Nephron progenitor cell (in vitro differentiated cells): ENCODE measurements around the gene KCND2.

Source experiments
- DNase-seq: peaks from one replicate; pipeline ENCODE4 v3.0.0; 2021
- H3K27ac Mint-ChIP-seq: 2 replicates; pipeline ENCODE4 v1.8.0; 2021; ENCODE audit warnings: mild to moderate bottlenecking, moderate library complexity, mixed read lengths
- H3K27me3 Mint-ChIP-seq: 2 replicates; pipeline ENCODE4 v1.8.0; 2021; ENCODE audit warnings: mild to moderate bottlenecking, low read depth, mixed read lengths; ENCODE audit not compliant: poor library complexity
- H3K36me3 Mint-ChIP-seq: 2 replicates; pipeline ENCODE4 v1.8.0; 2021; ENCODE audit warnings: low read depth, mixed read lengths
- H3K4me1 Mint-ChIP-seq: 2 replicates; pipeline ENCODE4 v1.8.0; 2021; ENCODE audit warnings: mixed read lengths
- H3K4me3 Mint-ChIP-seq: 2 replicates; pipeline ENCODE4 v1.8.0; 2021; ENCODE audit warnings: mild to moderate bottlenecking, moderate library complexity, mixed read lengths
- H3K9me3 Mint-ChIP-seq: 2 replicates; pipeline ENCODE4 v1.8.0; 2021; ENCODE audit warnings: mild to moderate bottlenecking, moderate library complexity, mixed read lengths
- CTCF ChIP-seq: fragments of 200-600 bp; sonication (generic); IDR thresholded peaks from 2 replicates; pipeline ENCODE4 v1.5.0; 2021; ENCODE audit warnings: antibody characterized with exemption

Gene KCND2

DNA sequence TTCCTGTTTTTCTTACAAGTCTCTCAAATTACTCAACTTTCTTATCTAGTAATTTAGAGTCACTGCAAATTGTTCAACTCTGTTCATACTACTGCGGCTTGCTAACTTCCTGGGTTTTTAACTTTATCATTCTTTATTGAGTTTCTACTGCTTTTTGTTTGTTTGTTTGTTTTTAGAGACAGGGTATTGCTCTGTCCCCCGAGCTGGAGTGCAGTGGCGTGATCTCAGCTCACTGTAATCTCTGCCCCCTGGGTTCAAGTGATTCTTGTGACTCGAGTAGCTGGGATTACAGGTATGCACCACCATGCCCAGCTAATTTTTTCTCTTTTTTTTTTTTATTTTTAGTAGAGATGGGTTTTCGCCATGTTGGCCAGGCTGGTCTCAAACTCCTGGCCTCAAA lies 402.1 kb downstream of the KCND2 start:
- no peak for DNase-seq
- Mint-ChIP-seq H3K36me3 (no peaks in the 10 kb centered on the region), H3K9me3 (no peaks in the 10 kb centered on the region), H3K4me3 (no peak overlapping the region), H3K27ac (no peak overlapping the region), H3K27me3 (peaks cover 3% of the 10 kb centered on the region), H3K4me1 (peaks cover 8% of the 10 kb centered on the region)
- no peak for TF ChIP-seq CTCF

GRCh38 chr7:120677535-120677934 lies 404.6 kb downstream of the KCND2 start:
- H3K27me3 Mint-ChIP-seq = peaks cover 3% of the 10 kb centered on the region
- H3K4me1 Mint-ChIP-seq = peaks cover 16% of the 10 kb centered on the region
- TF ChIP-seq CTCF = no peak
- H3K27ac Mint-ChIP-seq = no peak overlapping the region
- H3K36me3 Mint-ChIP-seq = no peaks in the 10 kb centered on the region
- H3K4me3 Mint-ChIP-seq = no peak overlapping the region
- H3K9me3 Mint-ChIP-seq = no peaks in the 10 kb centered on the region
- DNase-seq = no peak

GRCh38 chr7:120680985-120681384 lies 408.0 kb downstream of the KCND2 start:
- H3K9me3 Mint-ChIP-seq = no peaks in the 10 kb centered on the region
- H3K27ac Mint-ChIP-seq = peak overlapping the region; percentile 70
- peaks cover 3% of the 10 kb centered on the region for H3K27me3 Mint-ChIP-seq
- TF ChIP-seq CTCF = no peak
- H3K4me3 Mint-ChIP-seq = no peak overlapping the region
- DNase-seq = no peak
- H3K36me3 Mint-ChIP-seq = no peaks in the 10 kb centered on the region
- peaks cover 20% of the 10 kb centered on the region for H3K4me1 Mint-ChIP-seq

DNA sequence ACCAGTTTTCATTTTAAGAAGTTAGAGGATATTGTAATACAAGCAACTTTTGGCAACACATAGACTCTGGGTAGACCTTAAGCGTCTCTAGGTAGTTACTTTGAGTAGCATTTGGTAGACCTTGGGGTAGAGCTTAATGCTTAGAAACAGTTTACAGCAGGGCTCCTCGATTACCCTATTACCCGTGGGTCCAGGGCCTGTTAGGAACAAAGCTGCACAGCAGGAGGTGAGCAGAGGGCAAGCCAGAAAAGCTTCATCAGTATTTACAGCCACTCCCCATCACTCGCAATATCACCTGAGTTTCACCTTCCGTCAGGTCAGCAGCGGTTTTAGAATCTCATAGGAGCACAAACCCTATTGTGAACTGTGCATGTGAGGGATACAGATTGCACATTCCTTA lies 411.5 kb downstream of the KCND2 start:
- DNase-seq = no peak
- H3K9me3 Mint-ChIP-seq = no peaks in the 10 kb centered on the region
- no peaks in the 10 kb centered on the region for H3K36me3 Mint-ChIP-seq
- H3K4me1 Mint-ChIP-seq = peaks cover 42% of the 10 kb centered on the region
- no peak overlapping the region for H3K4me3 Mint-ChIP-seq
- H3K27ac Mint-ChIP-seq = peak overlapping the region; percentile 78
- TF ChIP-seq CTCF = no peak
- peaks cover 7% of the 10 kb centered on the region for H3K27me3 Mint-ChIP-seq

DNA sequence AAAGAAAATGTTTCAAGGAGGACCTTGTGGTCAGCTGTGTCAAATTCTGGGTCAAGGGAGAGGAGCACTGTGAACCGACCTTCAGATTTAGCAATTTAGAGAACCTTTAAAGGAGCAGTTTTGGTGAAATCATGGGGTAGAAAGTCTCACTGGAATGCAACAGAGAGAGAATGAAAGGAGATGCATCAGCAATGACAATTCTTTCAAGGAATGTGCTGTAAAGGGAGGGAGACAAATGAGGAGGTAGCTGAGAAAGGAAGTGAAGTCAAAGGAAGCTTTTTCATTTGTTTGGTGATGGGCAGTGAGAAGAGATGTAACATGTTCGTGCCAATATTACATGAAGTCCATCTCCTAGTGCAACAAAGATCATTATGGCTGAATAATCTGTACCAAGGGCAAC lies 418.9 kb downstream of the KCND2 start:
- H3K9me3 Mint-ChIP-seq = no peaks in the 10 kb centered on the region
- no peak for TF ChIP-seq CTCF
- H3K27ac Mint-ChIP-seq = no peak overlapping the region
- H3K4me1 Mint-ChIP-seq = peaks cover 42% of the 10 kb centered on the region
- no peak for DNase-seq
- peaks cover 5% of the 10 kb centered on the region for H3K36me3 Mint-ChIP-seq
- no peak overlapping the region for H3K4me3 Mint-ChIP-seq
- peaks cover 17% of the 10 kb centered on the region for H3K27me3 Mint-ChIP-seq

GRCh38 chr7:120695848-120696247 lies 422.9 kb downstream of the KCND2 start:
- H3K4me1 Mint-ChIP-seq = peaks cover 11% of the 10 kb centered on the region
- DNase-seq = no peak
- peaks cover 10% of the 10 kb centered on the region for H3K27me3 Mint-ChIP-seq
- peaks cover 5% of the 10 kb centered on the region for H3K36me3 Mint-ChIP-seq
- no peak overlapping the region for H3K4me3 Mint-ChIP-seq
- TF ChIP-seq CTCF = no peak
- H3K9me3 Mint-ChIP-seq = no peaks in the 10 kb centered on the region
- no peak overlapping the region for H3K27ac Mint-ChIP-seq
